Loucy (cell line): ENCODE data around the gene PPP1CA.

Source experiments
- EZH2phosphoT487 ChIP-seq: fragments of 200-600 bp; IDR thresholded peaks from 2 replicates; pipeline ENCODE4 v1.6.1; 2018; ENCODE audit warnings: antibody characterized with exemption, mild to moderate bottlenecking, moderate library complexity, borderline replicate concordance
- TF ChIP-seq, protein P1 (sequence below): fragments of 200-600 bp; sonication (generic); conservative IDR thresholded peaks from 2 replicates; pipeline ENCODE4 v1.5.1; 2014; ENCODE audit warnings: mild to moderate bottlenecking, antibody characterized with exemption, low read length

DNA sequence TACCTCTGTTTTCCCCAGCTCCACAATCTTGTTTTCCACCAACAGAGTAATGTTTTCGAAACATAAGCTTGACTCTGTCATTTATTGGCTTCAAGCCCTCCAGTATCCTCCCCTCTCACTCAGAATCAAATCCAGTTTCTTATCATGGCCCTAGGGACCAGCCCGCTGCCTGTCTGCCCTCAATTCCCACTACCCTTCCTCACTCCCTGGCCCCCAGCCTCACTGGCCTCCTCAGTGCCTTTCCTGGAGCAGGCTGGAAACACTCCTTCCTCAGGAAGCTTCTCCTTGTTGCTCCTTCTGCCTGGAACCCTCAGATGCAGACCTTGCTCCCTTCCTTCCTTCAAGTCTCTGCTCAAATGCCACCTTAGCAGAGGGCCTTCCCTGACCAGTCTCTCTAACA, 52.2 kb downstream of the PPP1CA start:
- TF ChIP-seq, protein P1, sequence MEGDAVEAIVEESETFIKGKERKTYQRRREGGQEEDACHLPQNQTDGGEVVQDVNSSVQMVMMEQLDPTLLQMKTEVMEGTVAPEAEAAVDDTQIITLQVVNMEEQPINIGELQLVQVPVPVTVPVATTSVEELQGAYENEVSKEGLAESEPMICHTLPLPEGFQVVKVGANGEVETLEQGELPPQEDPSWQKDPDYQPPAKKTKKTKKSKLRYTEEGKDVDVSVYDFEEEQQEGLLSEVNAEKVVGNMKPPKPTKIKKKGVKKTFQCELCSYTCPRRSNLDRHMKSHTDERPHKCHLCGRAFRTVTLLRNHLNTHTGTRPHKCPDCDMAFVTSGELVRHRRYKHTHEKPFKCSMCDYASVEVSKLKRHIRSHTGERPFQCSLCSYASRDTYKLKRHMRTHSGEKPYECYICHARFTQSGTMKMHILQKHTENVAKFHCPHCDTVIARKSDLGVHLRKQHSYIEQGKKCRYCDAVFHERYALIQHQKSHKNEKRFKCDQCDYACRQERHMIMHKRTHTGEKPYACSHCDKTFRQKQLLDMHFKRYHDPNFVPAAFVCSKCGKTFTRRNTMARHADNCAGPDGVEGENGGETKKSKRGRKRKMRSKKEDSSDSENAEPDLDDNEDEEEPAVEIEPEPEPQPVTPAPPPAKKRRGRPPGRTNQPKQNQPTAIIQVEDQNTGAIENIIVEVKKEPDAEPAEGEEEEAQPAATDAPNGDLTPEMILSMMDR: no peak
- no peak for TF ChIP-seq EZH2phosphoT487
